Measurements from ENCODE around the gene ANO10.
"Not testable (repeated sequence)": the region's sequence is repeated elsewhere in the genome, so short reads cannot be mapped to it uniquely, and the experiment has no call there.

Gene ANO10

DNA sequence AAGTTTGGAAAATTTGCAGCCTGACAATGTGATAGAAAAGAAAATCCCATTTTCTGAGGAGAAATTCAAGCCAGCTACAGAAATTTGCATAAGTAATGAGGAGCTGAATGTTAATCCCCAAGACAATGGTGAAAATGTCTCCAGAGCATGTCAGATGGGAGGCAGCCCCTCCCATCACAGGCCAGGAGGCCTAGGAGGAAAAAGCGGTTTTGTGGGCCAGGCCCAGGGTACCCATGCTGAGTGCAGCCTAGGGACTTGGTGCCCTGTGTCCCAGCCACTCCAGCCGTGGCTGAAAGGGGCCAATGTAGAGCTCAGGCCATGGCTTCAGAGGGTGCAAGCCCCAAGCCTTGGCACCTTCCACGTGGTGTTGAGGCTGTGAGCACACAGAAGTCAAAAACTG is 159.2 kb downstream of the ANO10 start:
- DNase-seq = not testable (repeated sequence)

- no peak for DNase-seq
Observed at GRCh38 chr3:43461345-43461744, 160.5 kb downstream of the ANO10 start.

DNA sequence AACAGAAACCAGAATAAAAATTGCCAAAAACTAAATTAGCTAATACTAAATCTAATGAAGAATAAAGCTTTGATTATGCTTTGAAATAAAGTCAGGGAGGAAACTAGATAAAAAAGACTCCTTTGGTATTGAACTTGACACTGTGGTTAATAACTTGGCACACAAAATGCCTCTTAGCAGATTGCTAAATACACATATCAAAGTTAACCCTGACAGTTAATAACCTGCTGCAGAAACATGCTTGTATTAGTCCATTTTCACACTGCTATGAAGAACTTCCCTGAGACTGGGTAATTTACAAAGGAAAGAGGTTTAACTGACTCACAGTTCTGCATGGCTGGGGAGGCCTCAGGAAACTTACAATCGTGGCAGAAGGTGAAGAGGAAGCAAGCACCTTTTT is 164.8 kb downstream of the ANO10 start:
- DNase-seq = not testable (repeated sequence)

- no peak for DNase-seq
Observed at GRCh38 chr3:43455233-43455632, 166.6 kb downstream of the ANO10 start.

GRCh38 chr3:43453981-43454380 is 167.8 kb downstream of the ANO10 start:
- DNase-seq = no peak

DNA sequence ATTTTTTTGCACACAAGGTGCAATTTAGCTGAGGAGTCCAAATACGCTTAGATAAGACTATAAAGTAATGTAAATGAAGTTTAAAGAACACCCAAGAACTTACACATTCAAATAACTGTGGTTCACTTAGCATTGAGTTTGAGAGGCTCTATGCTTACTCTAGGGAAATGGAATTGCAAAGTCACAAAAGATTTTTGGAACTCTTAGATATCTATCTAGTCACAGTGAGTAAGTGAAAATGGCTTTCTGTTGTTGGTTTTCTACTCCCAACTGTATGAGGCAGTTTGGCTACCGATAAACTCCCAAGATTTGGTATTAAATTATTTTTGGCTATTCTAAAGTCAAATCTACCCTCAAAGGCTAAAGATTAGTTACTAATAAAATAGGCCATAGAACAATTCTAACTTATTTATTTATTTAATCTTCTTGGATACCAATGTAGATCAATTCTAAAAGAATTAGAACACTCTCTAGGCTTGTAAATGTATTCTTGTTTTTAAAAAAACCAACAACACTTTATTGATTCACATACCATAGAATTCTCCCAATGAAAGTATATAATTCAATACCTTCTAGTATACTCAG is 170.0 kb downstream of the ANO10 start:
- no peak for DNase-seq

DNA sequence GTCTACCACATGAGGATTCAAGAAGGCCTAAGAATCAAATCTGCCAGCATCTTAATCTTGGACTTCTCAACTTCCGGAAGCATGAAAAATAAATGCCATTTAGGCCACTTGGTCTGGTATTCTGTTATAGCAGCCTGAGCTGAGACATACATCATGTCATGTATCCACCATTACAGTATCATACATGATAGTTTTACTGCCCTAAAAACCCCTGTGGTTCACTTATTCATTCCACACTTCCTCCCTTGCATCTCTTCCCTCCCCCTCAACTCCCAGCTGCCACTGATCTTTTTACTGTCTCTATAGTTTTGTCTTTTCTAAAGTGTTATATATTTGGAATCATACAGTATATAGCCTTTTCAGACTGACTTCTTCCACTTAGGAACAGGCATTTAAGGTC is 173.7 kb downstream of the ANO10 start:
- DNase-seq = no peak

GRCh38 chr3:43445820-43446219 is 176.0 kb downstream of the ANO10 start:
- no peak for DNase-seq

DNA sequence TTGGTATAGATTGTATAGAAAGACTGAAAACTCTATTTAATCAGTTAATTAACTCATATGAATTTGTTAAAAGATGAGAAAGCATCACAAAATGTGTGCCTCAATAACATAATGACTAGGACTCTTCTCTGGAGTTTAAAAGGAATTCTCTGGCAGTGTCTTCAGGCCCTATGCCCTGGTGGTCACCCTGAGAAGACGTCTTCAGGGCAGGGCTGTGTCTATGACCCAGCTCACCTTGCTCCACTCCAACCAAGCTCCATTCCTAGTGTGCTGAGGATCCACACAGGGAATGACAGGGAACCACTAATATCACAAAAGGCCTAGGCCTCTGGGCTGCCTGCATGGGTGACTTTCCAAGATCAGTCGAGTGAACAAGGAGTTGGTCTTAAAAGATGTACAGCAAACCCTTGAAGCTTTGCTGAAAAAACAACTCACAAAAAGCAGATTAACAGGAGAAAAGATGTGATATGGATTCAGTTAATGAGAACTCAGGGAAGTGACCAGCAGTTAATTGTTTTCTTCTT is 178.9 kb downstream of the ANO10 start:
- DNase-seq = no peak

GRCh38 chr3:43436507-43437140 is 185.2 kb downstream of the ANO10 start:
- no peak for DNase-seq

- DNase-seq = no peak
Observed at GRCh38 chr3:43435706-43436105, 186.1 kb downstream of the ANO10 start.

- DNase-seq = no peak
Observed at GRCh38 chr3:43434431-43434830, 187.4 kb downstream of the ANO10 start.

DNA sequence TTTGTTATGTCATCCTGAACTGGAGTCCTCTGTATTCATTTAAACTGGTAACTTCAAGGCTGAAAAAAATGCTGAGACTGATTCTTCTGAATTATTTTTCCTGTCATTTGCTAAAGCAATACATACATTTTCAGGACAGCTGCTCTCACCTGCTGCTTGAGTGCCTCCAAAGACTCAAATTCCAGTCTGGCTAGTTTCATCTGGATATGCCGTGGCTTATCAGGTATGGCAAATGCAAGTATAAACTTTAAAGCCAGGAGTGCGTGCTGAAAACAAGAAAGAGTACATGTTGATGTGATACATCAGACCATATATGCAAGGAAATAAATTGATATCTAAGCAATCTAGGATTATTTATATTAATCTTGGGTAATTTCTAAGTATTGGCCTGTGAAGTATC is 189.3 kb downstream of the ANO10 start:
- no peak for DNase-seq

DNA sequence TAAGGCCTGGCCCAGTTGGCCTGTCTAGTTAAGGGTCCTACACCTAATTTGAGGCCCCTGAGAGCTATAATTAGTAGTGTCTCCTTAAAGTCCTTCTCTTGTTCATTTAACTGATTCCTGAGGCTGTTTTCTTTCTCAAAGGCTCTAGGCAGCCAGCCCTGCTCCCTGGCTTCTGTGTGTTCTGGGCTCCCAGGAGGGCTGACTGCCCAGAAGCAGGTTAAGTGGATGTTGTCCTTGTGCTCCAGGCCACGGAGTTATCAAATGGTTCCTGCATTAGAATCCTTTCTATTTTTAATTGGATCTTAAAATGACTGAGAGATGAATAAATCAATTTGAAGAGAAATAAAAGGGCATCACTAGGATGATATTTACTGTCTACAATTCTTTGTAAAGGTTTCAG is 195.4 kb downstream of the ANO10 start:
- no peak for DNase-seq

DNA sequence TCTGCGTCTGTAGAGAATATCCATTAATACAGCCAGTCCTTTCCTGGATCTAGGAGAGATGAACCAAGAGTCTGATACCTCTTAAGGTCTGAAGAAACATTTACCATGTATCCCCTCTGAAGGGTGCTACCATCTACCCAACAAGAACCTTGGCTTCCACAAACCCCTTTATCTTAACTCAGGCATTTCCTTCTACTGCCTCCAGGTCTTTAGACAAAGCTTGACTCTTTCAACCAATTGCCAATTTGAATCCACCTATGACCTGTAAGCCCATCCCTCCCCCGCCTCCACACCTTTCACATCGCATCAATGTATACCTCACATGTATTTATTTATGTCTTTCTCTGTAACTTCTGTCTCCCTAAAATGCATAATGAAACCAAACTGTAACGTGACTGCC is 196.0 kb downstream of the ANO10 start:
- no peak for DNase-seq

- DNase-seq = no peak
Observed at GRCh38 chr3:43423639-43424038, 198.2 kb downstream of the ANO10 start.

- no peak for DNase-seq
Observed at GRCh38 chr3:43423142-43423541, 198.7 kb downstream of the ANO10 start.

DNA sequence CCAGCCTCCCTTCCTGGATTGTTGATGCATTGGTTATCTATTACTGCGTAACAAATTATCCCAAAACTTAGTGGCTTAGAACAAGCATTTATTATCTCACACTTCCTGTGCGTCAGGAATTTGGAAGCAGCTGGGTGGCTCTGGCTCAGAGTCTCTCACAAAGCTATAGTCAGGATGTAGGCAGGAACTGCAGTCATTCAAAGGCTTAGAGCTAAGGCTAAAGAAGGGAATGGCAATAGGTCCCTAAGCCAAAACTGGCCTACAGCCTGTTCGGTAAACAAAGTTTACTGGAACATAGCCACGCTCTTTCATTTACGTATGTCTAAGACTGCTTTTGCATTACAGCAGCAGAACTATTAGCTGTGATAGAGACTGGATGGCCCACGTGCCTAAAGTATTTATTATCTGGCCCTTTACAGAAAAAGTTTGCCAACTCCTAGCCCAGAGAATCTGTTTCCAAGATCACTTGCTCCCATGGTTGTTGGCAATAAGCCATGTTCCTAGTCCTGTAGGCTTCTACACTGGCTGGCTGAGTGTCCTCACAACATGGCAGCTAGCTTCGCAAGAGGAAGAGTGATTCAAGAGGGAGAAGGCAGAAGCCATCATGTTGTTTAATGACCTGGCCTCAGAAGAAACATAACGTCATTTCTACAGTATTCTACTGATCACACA is 203.1 kb downstream of the ANO10 start:
- no peak for DNase-seq

GRCh38 chr3:43417133-43417532 is 204.7 kb downstream of the ANO10 start:
- no peak for DNase-seq

GRCh38 chr3:43415088-43415487 is 206.7 kb downstream of the ANO10 start:
- no peak for DNase-seq

DNA sequence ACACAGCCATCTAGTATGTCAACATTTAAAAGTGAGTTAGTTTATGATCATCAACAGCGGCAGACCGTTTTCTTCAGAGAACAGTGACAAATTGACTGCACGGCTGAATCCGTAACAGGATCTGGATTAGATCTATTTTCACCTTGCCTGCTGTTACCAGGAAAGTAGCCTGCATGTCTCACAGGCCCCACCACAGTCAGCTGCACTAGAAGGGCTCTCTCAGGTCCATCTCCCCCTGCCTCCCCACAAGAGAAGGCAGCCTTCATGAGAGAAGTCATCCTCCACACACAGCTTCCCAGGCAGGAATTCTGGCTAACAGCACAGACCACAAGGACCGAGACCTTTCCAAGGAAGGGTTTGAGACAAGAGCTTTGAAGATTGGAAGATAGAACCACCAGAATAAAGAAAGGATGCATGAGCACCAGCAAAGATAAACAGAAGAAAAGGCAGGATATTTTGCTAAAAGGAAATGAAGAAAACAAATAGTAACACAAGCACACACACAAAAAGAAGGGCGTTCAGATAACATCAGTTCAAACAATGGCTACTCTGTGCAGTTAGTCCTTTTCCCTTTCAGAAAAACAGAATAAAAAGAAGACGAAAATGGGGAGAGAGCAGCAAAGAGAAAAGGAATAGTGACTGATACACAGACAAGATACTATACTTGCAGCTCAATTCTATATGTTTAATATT is 208.0 kb downstream of the ANO10 start:
- DNase-seq = no peak

DNA sequence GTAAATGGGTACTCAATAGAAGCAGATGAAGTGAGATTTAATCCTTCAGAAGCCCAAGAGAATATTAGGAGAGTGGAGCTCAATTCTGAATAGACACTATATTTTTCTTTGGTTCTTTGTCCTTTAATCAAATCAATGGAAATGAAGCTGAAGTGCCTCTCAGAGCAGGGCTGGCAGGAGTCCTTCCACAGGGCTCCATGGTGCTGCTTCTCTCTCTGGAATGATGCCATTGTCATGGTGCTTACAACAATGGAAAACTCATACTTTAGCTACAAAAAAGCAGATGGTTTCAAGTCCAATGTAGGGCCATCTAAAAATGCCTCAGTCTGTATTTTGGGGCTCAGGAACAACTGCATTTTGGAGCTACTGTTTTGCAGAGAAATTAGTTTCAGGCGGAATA is 210.4 kb downstream of the ANO10 start:
- DNase-seq = no peak

DNA sequence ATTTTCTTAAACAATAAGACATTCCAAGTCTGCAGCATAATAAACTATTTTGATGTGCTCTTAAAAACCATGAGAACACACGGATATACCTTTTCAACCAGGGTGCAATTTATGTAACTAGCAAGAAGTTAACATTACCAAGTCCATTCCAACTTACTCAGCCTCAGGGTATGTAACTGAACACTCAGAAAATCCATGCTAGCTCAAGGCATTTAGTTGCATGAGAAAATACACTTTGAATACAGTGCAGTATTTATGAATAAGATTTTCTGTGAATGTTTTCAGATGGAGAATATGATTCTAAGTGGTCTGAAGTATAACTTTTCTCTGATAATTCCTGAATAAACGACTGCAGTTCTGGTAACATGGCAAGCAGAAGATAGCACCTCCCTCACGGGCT is 211.2 kb downstream of the ANO10 start:
- no peak for DNase-seq

- DNase-seq = no peak
Observed at GRCh38 chr3:43409506-43409905, 212.3 kb downstream of the ANO10 start.
